CD14-positive monocyte (primary cell): ENCODE data around the gene DCAKD. TPM values are rescaled to one million over a fixed set of nuclear protein-coding genes. Genes with fewer than 3 reads are reported as not detected.
A peak's percentile ranks its signal among the peaks of the same experiment; 100 is the strongest.

Source experiments
- DNase-seq, 3 donors: peaks; one replicate each; pipeline ENCODE4 v3.0.0-alpha.2; 2011 to 2022
- H2AFZ ChIP-seq: 2 replicates; pipeline ENCODE4 v1.6.0; 2012; ENCODE audit warnings: mild to moderate bottlenecking, low read depth, low read length, inconsistent platforms; ENCODE audit not compliant: insufficient read depth, poor library complexity, severe bottlenecking
- H3K27ac ChIP-seq, 2 donors: 1 replicate in 1 of 2; 2 replicates in 1 of 2; pipeline ENCODE4 v1.5.1; 2012 to 2013; ENCODE audit warnings: low read length in 2 of 2, control low read depth in 1 of 2, inconsistent platforms in 1 of 2, low read depth in 1 of 2, mild to moderate bottlenecking in 1 of 2
- H3K27me3 ChIP-seq, 2 donors: one replicate each; pipeline versions ENCODE4 v1.6.0 to v1.6.1; 2011 to 2013; ENCODE audit warnings: low read length in 2 of 2; ENCODE audit not compliant: control insufficient read depth in 2 of 2, insufficient read depth in 2 of 2
- H3K36me3 ChIP-seq, 2 donors: replicated peaks in 1 of 2; 1 replicate in 1 of 2; 2 replicates in 1 of 2; pipeline versions ENCODE4 v1.5.1 to v1.6.1; 2012 to 2013; ENCODE audit warnings: low read length in 2 of 2, control low read depth in 1 of 2, inconsistent platforms in 1 of 2, mild to moderate bottlenecking in 1 of 2; ENCODE audit not compliant: insufficient read depth in 2 of 2, control insufficient read depth in 1 of 2
- H3K4me1 ChIP-seq, 2 donors: 1 replicate in 1 of 2; 2 replicates in 1 of 2; pipeline versions ENCODE4 v1.5.1 to v1.6.1; 2012 to 2013; ENCODE audit warnings: low read length in 2 of 2, control low read depth in 1 of 2, inconsistent platforms in 1 of 2, mild to moderate bottlenecking in 1 of 2, moderate library complexity in 1 of 2; ENCODE audit not compliant: insufficient read depth in 2 of 2, control insufficient read depth in 1 of 2
- H3K4me2 ChIP-seq: replicated peaks from 2 replicates; pipeline ENCODE3; 2012; ENCODE audit warnings: low read length, moderate library complexity, mild to moderate bottlenecking; ENCODE audit not compliant: poor library complexity, severe bottlenecking; ENCODE audit errors: extremely low read depth
- H3K4me3 ChIP-seq, 3 experiments: fragments of 200-600 bp in 1 of 3; sonication (generic) in 1 of 3; replicated peaks in 1 of 3; 1 replicate in 2 of 3; 2 replicates in 1 of 3; pipeline ENCODE4 v1.5.1; 2011 to 2013; ENCODE audit warnings: low read length in 3 of 3, mild to moderate bottlenecking in 3 of 3, control low read depth in 2 of 3, low read depth in 2 of 3, inconsistent platforms in 1 of 3, moderate library complexity in 1 of 3
- H3K79me2 ChIP-seq: 2 replicates; pipeline ENCODE4 v1.6.0; 2012; ENCODE audit warnings: mild to moderate bottlenecking, control low read depth, inconsistent platforms, low read length, moderate library complexity; ENCODE audit not compliant: insufficient read depth
- H3K9ac ChIP-seq: 2 replicates; pipeline ENCODE4 v1.6.0; 2017; ENCODE audit warnings: low read length, mild to moderate bottlenecking; ENCODE audit not compliant: insufficient read depth, poor library complexity, severe bottlenecking
- H3K9me3 ChIP-seq, 2 donors: replicated peaks in 1 of 2; 1 replicate in 1 of 2; 2 replicates in 1 of 2; pipeline versions ENCODE4 v1.5.1 to v1.6.1; 2012 to 2013; ENCODE audit warnings: low read length in 2 of 2, control low read depth in 1 of 2; ENCODE audit not compliant: control insufficient read depth in 1 of 2, insufficient read depth in 1 of 2
- H4K20me1 ChIP-seq: 2 replicates; pipeline ENCODE4 v1.6.0; 2012; ENCODE audit warnings: mild to moderate bottlenecking, low read length, control low read depth, moderate library complexity; ENCODE audit not compliant: insufficient read depth
- H3K27ac Mint-ChIP-seq, 7 donors: one replicate each; pipeline ENCODE4 v1.8.0; 2020; ENCODE audit warnings: mild to moderate bottlenecking in 7 of 7, mixed read lengths in 7 of 7, moderate library complexity in 6 of 7, inconsistent platforms in 2 of 7
- H3K27me3 Mint-ChIP-seq, 3 donors: one replicate each; pipeline ENCODE4 v1.8.0; 2021 to 2022; ENCODE audit warnings: low read depth in 3 of 3, mild to moderate bottlenecking in 3 of 3, mixed read lengths in 3 of 3, moderate library complexity in 3 of 3, inconsistent platforms in 1 of 3
- H3K36me3 Mint-ChIP-seq, 2 donors: one replicate each; pipeline ENCODE4 v1.8.0; 2020; ENCODE audit warnings: mixed read lengths in 2 of 2, inconsistent platforms in 1 of 2, mild to moderate bottlenecking in 1 of 2
- H3K4me1 Mint-ChIP-seq: one replicate; pipeline ENCODE4 v1.8.0; 2020; ENCODE audit warnings: mild to moderate bottlenecking, mixed read lengths
- H3K4me3 Mint-ChIP-seq, 2 donors: one replicate each; pipeline ENCODE4 v1.8.0; 2020; ENCODE audit warnings: mild to moderate bottlenecking in 2 of 2, mixed read lengths in 2 of 2, moderate library complexity in 1 of 2
- H3K9me3 Mint-ChIP-seq, 7 donors: one replicate each; pipeline ENCODE4 v1.8.0; 2020 to 2022; ENCODE audit warnings: mixed read lengths in 7 of 7, mild to moderate bottlenecking in 6 of 7, moderate library complexity in 6 of 7, inconsistent platforms in 2 of 7
- CTCF ChIP-seq: fragments of 200-600 bp; IDR thresholded peaks from one replicate; pipeline ENCODE4 v1.8.0; 2022; ENCODE audit warnings: antibody characterized with exemption, mild to moderate bottlenecking
- WGBS: methylation state at CpG from one replicate; pipeline ENCODE4 v1.1.5; 2013; ENCODE audit warnings: missing lambda C conversion rate; ENCODE audit not compliant: insufficient coverage; 5-methylcytosine and 5-hydroxymethylcytosine counted together
- intact Hi-C, 2 donors: fragments of 100-400 bp; cut with micrococcal nuclease; formaldehyde crosslinking; loops; one replicate each; pipeline versions ENCODE4 v1.15.0 to v1.15.1; 2023
- polyA plus RNA-seq, 3 donors: library from polyadenylated mRNA; depleted of rRNA in 1 of 3; unstranded in 2 of 3; stranded (reverse) in 1 of 3; fragments of 300-500 nt in 2 of 3; fragments of >200 nt in 1 of 3; fragmentation: Illumina TruSeq in 2 of 3; gene quantifications; 1 replicate in 2 of 3; 2 replicates in 1 of 3; pipeline ENCODE4 v1.2.3, GENCODE V29; 2012 to 2021
- small RNA-seq: library from RNA; depleted of rRNA; stranded (forward); fragments of <200 nt; gene quantifications from one replicate; pipeline ENCODE3, GENCODE V24; 2012; ENCODE audit warnings: low read depth; ENCODE audit not compliant: insufficient read length

DCAKD gene
- polyA plus RNA-seq, 3 donors, result 6.6 to 10.0 (median 8.7) TPM

- H3K9me3 Mint-ChIP-seq, result peaks cover 0 to 6% (median 0%) of the 10 kb centered on the region in 7 donors
- H3K4me3 Mint-ChIP-seq, result peak overlapping the region in 1 of 2 donors; percentile 57
- intact Hi-C loops, result no loop called here
- no peaks in the 10 kb centered on the region for H3K4me1 Mint-ChIP-seq
- DNase-seq, result no peak
- Histone ChIP-seq H4K20me1 (no peaks in the 10 kb centered on the region), H3K36me3 (no peaks in the 10 kb centered on the region), H3K4me2 (no peak overlapping the region), H3K4me3 (no peak overlapping the region), H3K9ac (no peak overlapping the region), H3K4me1 (no peaks in the 10 kb centered on the region), H3K27ac (no peak overlapping the region), H3K27me3 (peaks cover 13 to 67% of the 10 kb centered on the region in 2 donors), H3K79me2 (no peaks in the 10 kb centered on the region), H2AFZ (no peak overlapping the region), H3K9me3 (peaks cover 0 to 7% of the 10 kb centered on the region in 2 donors)
- WGBS, result no CpG with 5 or more reads among the region's 13 CpGs
- no peak overlapping the region for H3K27ac Mint-ChIP-seq
- peaks cover 65 to 88% (median 69%) of the 10 kb centered on the region in 3 donors for H3K27me3 Mint-ChIP-seq
- no peak for TF ChIP-seq CTCF
- no peaks in the 10 kb centered on the region for H3K36me3 Mint-ChIP-seq
These were observed 75.2 kb downstream of the DCAKD start for GRCh38 chr17:44976206-44976605.

Small RNAs within 50 kb of the gene (small RNA-seq; reads per million reads assigned to genes)
- gene AC015936.2 (not detected), gene RF00019 (not detected)

Other genes starting within 250 kb of the DCAKD start
- gene GJC1, start 221.3 kb downstream of the DCAKD start, polyA plus RNA-seq, result not detected
- not detected for gene HIGD1B, start 203.7 kb downstream of the DCAKD start, polyA plus RNA-seq
- 100 to 1,000 TPM in 2 of 3 donors, 10 to 100 TPM in 1; 82.9 to 144 (median 104) TPM for gene EFTUD2, start 152.2 kb downstream of the DCAKD start, polyA plus RNA-seq
- under 1 TPM; 0.03 to 0.33 (median 0.18) TPM for gene GFAP, start 136.1 kb downstream of the DCAKD start, polyA plus RNA-seq
- not detected for gene KIF18B, start 103.9 kb downstream of the DCAKD start, polyA plus RNA-seq
- gene C1QL1, start 83.3 kb downstream of the DCAKD start, polyA plus RNA-seq, result not detected
- 10 to 100 TPM; 27.2 to 50.2 (median 45.1) TPM for gene NMT1, start 9.7 kb upstream of the DCAKD start, polyA plus RNA-seq
- gene PLCD3, start 80.9 kb upstream of the DCAKD start, polyA plus RNA-seq, result 10 to 100 TPM in 1 of 3 donors, 1 to 10 TPM in 1, under 1 TPM in 1; 0.97 to 25.8 (median 2.5) TPM
- 1 to 10 TPM; 4.8 to 7.4 (median 6.2) TPM for gene ACBD4, start 84.1 kb upstream of the DCAKD start, polyA plus RNA-seq
- gene HEXIM1, start 96.8 kb upstream of the DCAKD start, polyA plus RNA-seq, result 10 to 100 TPM in 1 of 3 donors, 1 to 10 TPM in 2; 2.2 to 14.8 (median 2.5) TPM
- gene HEXIM2, start 110.2 kb upstream of the DCAKD start, polyA plus RNA-seq, result 1 to 10 TPM; 2.5 to 3.0 (median 2.9) TPM
- 100 to 1,000 TPM in 1 of 3 donors, 10 to 100 TPM in 2; 23.8 to 826 (median 24.8) TPM for gene FMNL1, start 170.3 kb upstream of the DCAKD start, polyA plus RNA-seq
- not detected for gene SPATA32, start 210.5 kb upstream of the DCAKD start, polyA plus RNA-seq